ENCODE measurements around the gene DHRS9. TPM values are rescaled to one million over a fixed set of nuclear protein-coding genes. Genes with fewer than 3 reads are reported as not detected.

The DHRS9 gene
- polyA plus RNA-seq, 1 donor (not counting 4 experiments of a cell fraction or from before 2014, with no cell fraction given): 3.3 TPM

DNA sequence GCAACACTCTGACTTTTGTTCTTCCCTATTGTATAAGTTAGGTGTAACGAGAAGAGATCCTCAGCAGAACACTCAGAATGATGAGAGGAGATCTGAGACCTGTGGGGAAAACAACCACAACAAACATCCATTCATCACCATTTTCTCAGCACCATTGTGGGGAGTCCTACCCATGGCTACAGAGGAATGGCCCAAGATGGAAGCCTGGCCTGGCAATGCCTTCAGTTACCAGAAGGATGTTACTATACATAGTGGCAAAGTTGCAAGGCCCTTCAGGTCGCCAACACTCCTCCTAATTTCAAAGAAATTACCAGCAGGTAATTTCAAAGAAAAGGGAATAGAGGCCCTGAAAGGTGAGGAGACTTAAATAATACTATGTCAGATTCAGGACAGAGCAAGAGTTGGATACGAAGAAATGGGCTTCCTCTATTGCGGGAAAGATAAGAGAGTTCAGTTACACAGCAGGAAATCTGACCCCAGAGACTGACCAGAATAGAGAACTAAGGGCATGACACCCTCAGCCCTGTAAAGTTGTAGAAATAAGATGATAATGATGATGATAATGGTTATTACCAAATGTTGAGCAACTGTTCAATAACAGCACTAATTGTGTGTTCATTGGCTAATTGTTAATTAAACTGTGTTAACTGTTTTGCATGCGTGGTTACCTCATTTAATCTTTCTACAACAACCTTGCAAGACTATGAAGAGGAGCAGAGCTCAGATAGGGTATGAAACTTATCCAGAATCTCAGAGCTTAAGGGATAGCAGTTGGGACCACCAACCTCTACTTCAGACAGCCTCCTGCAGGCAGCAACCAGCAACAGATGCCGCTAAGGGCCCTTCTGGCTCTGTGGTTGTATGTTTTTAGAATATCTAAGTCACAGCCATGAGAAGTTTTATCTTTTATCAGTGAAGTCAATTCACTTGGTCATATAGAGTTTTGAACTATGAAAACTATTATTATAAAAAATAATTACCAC, 37.5 kb downstream of the DHRS9 start:
- Histone ChIP-seq H4K20me1 (ENCODE audit: control insufficient read depth, extremely low read depth, insufficient read depth, low read length) (no peaks in the 10 kb centered on the region), H3K4me1 (ENCODE audit: control insufficient read depth, extremely low read depth, insufficient read depth, low read length) (peaks cover 3% of the 10 kb centered on the region), H3K9me1 (ENCODE audit: control insufficient read depth, extremely low read depth, insufficient read depth, low read length) (no peaks in the 10 kb centered on the region), H3K36me3 (ENCODE audit: control insufficient read depth in 2 of 2, extremely low read depth in 1 of 2, insufficient read depth in 2 of 2, low read length in 2 of 2) (no peaks in the 10 kb centered on the region), H3K27ac (ENCODE audit: control insufficient read depth, insufficient read depth, low read length) (no peak overlapping the region), H3K9me3 (ENCODE audit: control insufficient read depth, low read depth, low read length) (no peaks in the 10 kb centered on the region), H2AFZ (ENCODE audit: control insufficient read depth, low read length) (no peak overlapping the region), H3K79me2 (ENCODE audit: control insufficient read depth, insufficient read depth, low read length) (no peaks in the 10 kb centered on the region), H3K27me3 (ENCODE audit: control insufficient read depth, extremely low read depth, insufficient read depth, low read length) (no peaks in the 10 kb centered on the region), H3K9ac (ENCODE audit: control insufficient read depth, extremely low read depth, insufficient read depth, low read length) (no peak overlapping the region), H3K4me3 (ENCODE audit: control insufficient read depth in 2 of 3, extremely low read depth in 1 of 3, insufficient read depth in 2 of 3, low read depth in 1 of 3, low read length in 3 of 3) (no peak overlapping the region), H3K4me2 (ENCODE audit: control insufficient read depth, extremely low read depth, insufficient read depth, low read depth, low read length) (no peak overlapping the region)
- FAIRE-seq: no peak
- DNase-seq (ENCODE audit: low read depth, low spot score): no peak
- dilution Hi-C loops (cut with MboI; ENCODE audit: extremely low pct_ligation_motif_present, low sequenced_read_pairs): no loop called here
- TF ChIP-seq EZH2 (IDR thresholded peaks at IDR 0.05; ENCODE audit: low read length) (no peak), CTCF (optimal IDR thresholded peaks at IDR 0.05 in 1 of 3, IDR thresholded peaks at IDR 0.05 in 1 of 3, conservative IDR thresholded peaks at IDR 0.05 in 1 of 3; ENCODE audit: extremely low read depth in 1 of 3, insufficient read depth in 2 of 3, low read length in 3 of 3) (no peak)

DNA sequence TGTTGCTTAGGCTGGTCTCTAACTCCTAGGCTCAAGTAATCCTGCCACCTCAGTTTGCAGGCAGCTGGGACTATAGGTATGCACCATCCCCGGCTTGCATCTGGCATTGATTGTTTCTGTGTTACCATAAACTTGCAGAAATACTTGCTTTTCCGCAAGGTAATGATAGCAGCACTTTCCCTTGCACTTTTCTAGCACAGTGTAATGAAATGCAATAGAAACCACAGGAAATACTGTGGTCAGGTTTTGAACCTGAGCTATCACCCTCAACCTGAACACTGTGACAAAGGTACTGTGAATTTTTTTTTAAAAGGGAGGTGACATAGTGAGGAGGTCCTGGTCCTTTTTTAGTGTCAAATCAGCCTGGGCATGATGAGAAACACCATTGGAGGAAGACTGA, 38.3 kb downstream of the DHRS9 start:
- DNase-seq (ENCODE audit: low read depth, low spot score) (no peak), FAIRE-seq (no peak)
- Histone ChIP-seq H3K9me3 (ENCODE audit: control insufficient read depth, low read depth, low read length) (no peaks in the 10 kb centered on the region), H3K27me3 (ENCODE audit: control insufficient read depth, extremely low read depth, insufficient read depth, low read length) (no peaks in the 10 kb centered on the region), H3K36me3 (ENCODE audit: control insufficient read depth in 2 of 2, extremely low read depth in 1 of 2, insufficient read depth in 2 of 2, low read length in 2 of 2) (no peaks in the 10 kb centered on the region), H4K20me1 (ENCODE audit: control insufficient read depth, extremely low read depth, insufficient read depth, low read length) (no peaks in the 10 kb centered on the region), H3K4me2 (ENCODE audit: control insufficient read depth, extremely low read depth, insufficient read depth, low read depth, low read length) (no peak overlapping the region), H3K9me1 (ENCODE audit: control insufficient read depth, extremely low read depth, insufficient read depth, low read length) (no peaks in the 10 kb centered on the region), H3K9ac (ENCODE audit: control insufficient read depth, extremely low read depth, insufficient read depth, low read length) (no peak overlapping the region), H3K4me1 (ENCODE audit: control insufficient read depth, extremely low read depth, insufficient read depth, low read length) (peaks cover 3% of the 10 kb centered on the region), H2AFZ (ENCODE audit: control insufficient read depth, low read length) (no peak overlapping the region), H3K4me3 (ENCODE audit: control insufficient read depth in 2 of 3, extremely low read depth in 1 of 3, insufficient read depth in 2 of 3, low read depth in 1 of 3, low read length in 3 of 3) (no peak overlapping the region), H3K27ac (ENCODE audit: control insufficient read depth, insufficient read depth, low read length) (no peak overlapping the region), H3K79me2 (ENCODE audit: control insufficient read depth, insufficient read depth, low read length) (no peaks in the 10 kb centered on the region)
- TF ChIP-seq CTCF (optimal IDR thresholded peaks at IDR 0.05 in 1 of 3, IDR thresholded peaks at IDR 0.05 in 1 of 3, conservative IDR thresholded peaks at IDR 0.05 in 1 of 3; ENCODE audit: extremely low read depth in 1 of 3, insufficient read depth in 2 of 3, low read length in 3 of 3) (no peak), EZH2 (IDR thresholded peaks at IDR 0.05; ENCODE audit: low read length) (no peak)
- dilution Hi-C loops (cut with MboI; ENCODE audit: extremely low pct_ligation_motif_present, low sequenced_read_pairs): no loop called here
